Stimulated activated naive B cell treated with anti-CD40 and anti-IgM and Interleukin-4, amounts not matched to agents 10 μg/mL and 1 μg/mL and 100 μg/mL, for 72 hours (primary cell): ENCODE results near the gene SARDH.

Experiments
- ATAC-seq, 2 donors: fragments of 150-1000 bp; cut with Tn5 transposase; replicated peaks; 2 replicates each; pipeline ENCODE4 v1.10.0; 2021; ENCODE audit warnings: moderate library complexity in 1 of 2
- DNase-seq: peaks from one replicate; pipeline ENCODE4 v3.0.0; 2021
- H3K27ac Mint-ChIP-seq: one replicate; pipeline ENCODE4 v1.8.0; 2022; ENCODE audit warnings: mild to moderate bottlenecking, mixed read lengths
- H3K27me3 Mint-ChIP-seq, 2 donors: one replicate each; pipeline ENCODE4 v1.8.0; 2022; ENCODE audit warnings: mixed read lengths in 2 of 2
- H3K36me3 Mint-ChIP-seq, 2 donors: one replicate each; pipeline ENCODE4 v1.8.0; 2022; ENCODE audit warnings: mixed read lengths in 2 of 2, mild to moderate bottlenecking in 1 of 2
- H3K4me1 Mint-ChIP-seq, 2 donors: one replicate each; pipeline ENCODE4 v1.8.0; 2022; ENCODE audit warnings: mixed read lengths in 2 of 2, mild to moderate bottlenecking in 1 of 2
- H3K4me3 Mint-ChIP-seq, 2 donors: one replicate each; pipeline ENCODE4 v1.8.0; 2022; ENCODE audit warnings: mild to moderate bottlenecking in 2 of 2, mixed read lengths in 2 of 2, moderate library complexity in 1 of 2
- H3K9me3 Mint-ChIP-seq, 2 donors: one replicate each; pipeline ENCODE4 v1.8.0; 2022; ENCODE audit warnings: mixed read lengths in 2 of 2, mild to moderate bottlenecking in 1 of 2

The SARDH gene

GRCh38 chr9:133658442-133659431 is 79.4 kb downstream of the SARDH start:
- H3K9me3 Mint-ChIP-seq = no peaks in the 10 kb centered on the region
- no peak overlapping the region for H3K4me3 Mint-ChIP-seq
- H3K4me1 Mint-ChIP-seq = peaks cover 6 to 20% of the 10 kb centered on the region in 2 donors
- DNase-seq = no peak
- H3K36me3 Mint-ChIP-seq = no peaks in the 10 kb centered on the region
- peaks cover 65 to 69% of the 10 kb centered on the region in 2 donors for H3K27me3 Mint-ChIP-seq
- ATAC-seq = no peak
- no peak overlapping the region for H3K27ac Mint-ChIP-seq

DNA sequence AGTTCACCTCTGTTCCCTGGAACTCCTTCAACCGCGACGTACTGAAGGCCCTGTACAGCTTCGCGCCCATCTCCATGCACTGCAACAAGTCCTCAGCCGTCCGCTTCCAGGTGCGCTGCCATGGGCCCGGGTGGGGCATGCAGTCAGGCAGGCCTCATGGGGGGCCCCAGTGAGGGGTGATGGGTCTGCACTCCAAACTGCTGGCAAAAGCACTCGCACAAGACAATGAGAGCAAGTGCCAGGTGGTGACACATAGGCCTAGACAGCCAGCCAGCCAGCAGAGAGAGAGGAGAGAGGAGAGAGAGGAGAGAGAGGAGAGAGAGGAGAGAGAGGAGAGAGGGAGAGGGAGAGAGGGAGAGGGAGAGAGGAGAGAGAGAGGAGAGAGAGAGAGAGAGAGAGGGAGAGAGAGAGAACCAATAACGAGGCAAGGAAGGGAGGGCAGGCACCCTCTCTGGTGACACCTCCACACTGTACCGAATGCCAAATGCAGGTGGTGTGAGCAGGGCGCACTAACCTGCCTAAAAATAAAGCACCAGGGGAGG is 81.0 kb downstream of the SARDH start:
- H3K27ac Mint-ChIP-seq = no peak overlapping the region
- peaks cover 6 to 20% of the 10 kb centered on the region in 2 donors for H3K4me1 Mint-ChIP-seq
- no peaks in the 10 kb centered on the region for H3K36me3 Mint-ChIP-seq
- H3K4me3 Mint-ChIP-seq = no peak overlapping the region
- no peak for DNase-seq
- no peaks in the 10 kb centered on the region for H3K9me3 Mint-ChIP-seq
- peaks cover 80 to 82% of the 10 kb centered on the region in 2 donors for H3K27me3 Mint-ChIP-seq
- ATAC-seq = no peak

GRCh38 chr9:133656211-133657119 is 81.7 kb downstream of the SARDH start:
- H3K4me3 Mint-ChIP-seq = no peak overlapping the region
- no peak for DNase-seq
- H3K27ac Mint-ChIP-seq = no peak overlapping the region
- no peaks in the 10 kb centered on the region for H3K36me3 Mint-ChIP-seq
- H3K4me1 Mint-ChIP-seq = peaks cover 6 to 20% of the 10 kb centered on the region in 2 donors
- ATAC-seq = no peak
- peaks cover 77 to 84% of the 10 kb centered on the region in 2 donors for H3K27me3 Mint-ChIP-seq
- no peaks in the 10 kb centered on the region for H3K9me3 Mint-ChIP-seq

GRCh38 chr9:133655701-133656100 is 82.5 kb downstream of the SARDH start:
- no peak overlapping the region for H3K27ac Mint-ChIP-seq
- H3K9me3 Mint-ChIP-seq = no peaks in the 10 kb centered on the region
- no peak overlapping the region for H3K4me3 Mint-ChIP-seq
- DNase-seq = no peak
- H3K27me3 Mint-ChIP-seq = peaks cover 76 to 86% of the 10 kb centered on the region in 2 donors
- ATAC-seq = no peak
- no peaks in the 10 kb centered on the region for H3K36me3 Mint-ChIP-seq
- H3K4me1 Mint-ChIP-seq = peaks cover 6 to 20% of the 10 kb centered on the region in 2 donors

GRCh38 chr9:133654736-133655657 is 83.2 kb downstream of the SARDH start:
- no peaks in the 10 kb centered on the region for H3K36me3 Mint-ChIP-seq
- peaks cover 5 to 16% of the 10 kb centered on the region in 2 donors for H3K4me1 Mint-ChIP-seq
- H3K27me3 Mint-ChIP-seq = peaks cover 75 to 87% of the 10 kb centered on the region in 2 donors
- ATAC-seq = no peak
- H3K9me3 Mint-ChIP-seq = no peaks in the 10 kb centered on the region
- no peak for DNase-seq
- no peak overlapping the region for H3K27ac Mint-ChIP-seq
- no peak overlapping the region for H3K4me3 Mint-ChIP-seq

GRCh38 chr9:133653638-133654037 is 84.5 kb downstream of the SARDH start:
- no peak for DNase-seq
- Mint-ChIP-seq H3K36me3 (no peaks in the 10 kb centered on the region), H3K4me3 (no peak overlapping the region), H3K9me3 (no peaks in the 10 kb centered on the region), H3K27ac (no peak overlapping the region), H3K4me1 (peaks cover 2 to 3% of the 10 kb centered on the region in 2 donors), H3K27me3 (peaks cover 66 to 82% of the 10 kb centered on the region in 2 donors)
- ATAC-seq = no peak

DNA sequence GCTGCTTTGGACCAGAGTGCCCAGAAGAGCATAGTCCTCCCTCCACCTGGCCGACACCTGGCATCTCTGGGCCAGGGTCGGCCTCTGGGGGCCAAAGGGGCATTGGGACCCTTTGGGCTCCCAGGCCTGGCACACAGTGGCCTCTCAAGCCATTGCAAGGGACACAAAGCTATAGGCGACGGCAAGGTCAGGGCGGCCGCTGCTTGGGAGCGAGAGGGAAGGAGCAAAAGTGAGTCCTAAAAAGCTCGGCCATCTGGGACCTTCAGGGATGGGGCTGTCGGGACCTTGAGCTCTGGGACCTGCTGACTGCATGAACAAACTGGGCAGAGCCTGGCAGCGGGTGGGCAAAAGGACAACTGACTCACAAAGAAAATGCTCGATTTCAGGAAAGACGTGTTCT is 88.1 kb downstream of the SARDH start:
- Mint-ChIP-seq H3K27me3 (peaks cover 43 to 65% of the 10 kb centered on the region in 2 donors), H3K4me3 (no peak overlapping the region), H3K9me3 (no peaks in the 10 kb centered on the region), H3K36me3 (no peaks in the 10 kb centered on the region), H3K4me1 (peaks cover 0 to 2% of the 10 kb centered on the region in 2 donors), H3K27ac (no peak overlapping the region)
- ATAC-seq (no peak), DNase-seq (no peak)

- H3K27ac Mint-ChIP-seq = no peak overlapping the region
- DNase-seq (no peak), ATAC-seq (no peak)
- H3K36me3 Mint-ChIP-seq = no peaks in the 10 kb centered on the region
- no peak overlapping the region for H3K4me3 Mint-ChIP-seq
- H3K27me3 Mint-ChIP-seq = peaks cover 37 to 60% of the 10 kb centered on the region in 2 donors
- H3K4me1 Mint-ChIP-seq = peaks cover 0 to 2% of the 10 kb centered on the region in 2 donors
- no peaks in the 10 kb centered on the region for H3K9me3 Mint-ChIP-seq
Observed at GRCh38 chr9:133649194-133649593, 89.0 kb downstream of the SARDH start.

GRCh38 chr9:133647765-133648469 is 90.2 kb downstream of the SARDH start:
- no peaks in the 10 kb centered on the region for H3K36me3 Mint-ChIP-seq
- H3K27ac Mint-ChIP-seq = no peak overlapping the region
- no peaks in the 10 kb centered on the region for H3K9me3 Mint-ChIP-seq
- no peak for DNase-seq
- H3K4me1 Mint-ChIP-seq = peaks cover 0 to 2% of the 10 kb centered on the region in 2 donors
- no peak for ATAC-seq
- no peak overlapping the region for H3K4me3 Mint-ChIP-seq
- peaks cover 29 to 56% of the 10 kb centered on the region in 2 donors for H3K27me3 Mint-ChIP-seq

DNA sequence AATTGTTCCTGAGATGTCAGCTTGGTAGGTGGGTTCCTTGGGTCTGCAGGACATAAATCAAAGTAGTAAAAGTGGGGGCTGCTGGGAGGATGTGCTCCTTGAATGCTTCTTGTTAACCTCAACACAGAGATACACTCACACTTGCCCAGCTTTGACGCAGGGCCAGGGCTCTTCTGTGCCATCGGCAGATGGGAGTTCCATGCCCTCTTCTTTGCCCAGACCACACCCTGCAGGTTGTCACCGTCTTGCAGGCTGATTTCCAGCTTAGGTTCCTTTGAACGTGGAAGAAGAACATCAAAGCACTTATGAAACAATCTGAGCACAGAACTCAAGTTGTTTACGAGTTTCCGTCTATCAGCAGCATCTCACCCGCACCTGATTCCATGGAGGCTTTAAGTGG is 91.0 kb downstream of the SARDH start:
- no peak for ATAC-seq
- peaks cover 0 to 2% of the 10 kb centered on the region in 2 donors for H3K4me1 Mint-ChIP-seq
- peaks cover 21 to 48% of the 10 kb centered on the region in 2 donors for H3K27me3 Mint-ChIP-seq
- no peaks in the 10 kb centered on the region for H3K36me3 Mint-ChIP-seq
- H3K27ac Mint-ChIP-seq = no peak overlapping the region
- H3K4me3 Mint-ChIP-seq = no peak overlapping the region
- no peaks in the 10 kb centered on the region for H3K9me3 Mint-ChIP-seq
- DNase-seq = no peak

DNA sequence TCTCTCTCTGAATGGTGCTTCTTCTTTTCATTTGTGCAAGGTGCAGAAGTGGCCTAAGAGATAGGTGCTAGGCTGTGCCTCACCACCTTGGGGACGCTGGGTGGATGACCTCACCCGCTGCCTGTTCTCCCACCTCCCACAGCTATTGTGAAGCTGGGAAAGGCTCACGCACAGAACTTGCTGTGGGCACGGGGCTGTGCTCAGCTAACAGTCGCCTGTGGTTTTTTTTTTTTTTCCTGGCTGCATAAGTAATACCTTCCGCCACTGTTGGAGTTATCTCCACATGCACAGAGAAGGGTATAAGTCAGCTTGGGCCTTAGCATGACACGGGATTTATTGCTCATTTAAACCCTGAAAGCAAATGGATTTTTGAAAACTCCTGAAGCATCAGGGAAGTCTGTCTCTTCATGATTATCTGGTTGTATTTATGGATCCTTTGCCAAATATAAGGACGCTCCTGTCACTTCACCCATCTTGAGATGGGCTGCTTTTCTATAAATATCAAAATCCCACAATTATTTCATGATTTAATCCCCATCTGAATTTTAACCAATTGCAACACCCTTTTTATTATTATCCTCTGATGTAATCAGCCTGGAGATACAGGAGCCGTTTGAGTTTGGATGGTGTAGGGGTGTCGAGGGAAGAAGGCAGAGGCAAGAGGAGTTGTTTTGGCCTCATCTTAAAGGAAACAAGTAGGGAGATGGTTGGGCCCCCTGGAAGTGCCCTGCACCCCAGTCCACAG is 93.0 kb downstream of the SARDH start:
- Mint-ChIP-seq H3K4me3 (no peak overlapping the region), H3K4me1 (peaks cover 0 to 2% of the 10 kb centered on the region in 2 donors), H3K27ac (peak overlapping the region; percentile 49), H3K9me3 (no peaks in the 10 kb centered on the region), H3K27me3 (peaks cover 30 to 42% of the 10 kb centered on the region in 2 donors), H3K36me3 (no peaks in the 10 kb centered on the region)
- no peak for ATAC-seq
- no peak for DNase-seq

DNA sequence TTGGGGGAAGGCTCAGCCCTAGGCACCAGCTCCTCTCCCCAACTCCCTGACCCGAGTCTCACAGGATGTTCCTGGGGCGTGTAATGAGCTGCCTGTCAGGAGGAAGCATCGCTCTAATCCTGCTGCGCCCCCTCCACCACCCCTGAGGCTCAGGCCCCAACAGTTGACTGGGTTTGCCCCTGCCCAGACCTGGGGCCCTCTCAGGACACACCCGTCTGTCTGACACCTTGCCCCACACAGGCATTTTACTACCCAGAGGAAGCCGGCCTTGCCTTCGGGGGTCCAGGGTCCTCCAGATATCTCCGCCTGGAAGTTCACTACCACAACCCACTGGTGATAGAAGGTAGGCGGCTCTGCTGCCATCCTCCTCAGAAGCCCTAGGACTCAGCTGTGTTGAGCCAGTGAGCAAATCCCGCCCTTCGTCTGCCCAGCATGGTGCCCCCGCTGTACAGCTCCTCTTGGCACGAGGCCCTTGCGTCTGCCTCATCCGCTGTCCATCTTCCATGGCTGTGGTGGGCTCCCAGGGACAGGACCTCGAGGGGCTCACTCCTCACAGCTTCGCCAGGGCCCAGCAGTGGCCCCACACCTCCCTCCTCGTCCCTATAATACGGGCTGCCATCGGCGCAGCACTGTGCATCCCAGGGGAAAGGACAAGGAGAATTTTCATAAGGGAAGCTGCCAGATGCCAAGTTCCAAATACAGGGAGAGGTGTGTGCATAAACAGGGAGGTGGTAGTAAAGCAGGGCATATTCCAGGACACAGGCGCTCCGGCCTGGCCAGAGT is 94.0 kb downstream of the SARDH start:
- Mint-ChIP-seq H3K36me3 (no peaks in the 10 kb centered on the region), H3K27ac (no peak overlapping the region), H3K4me1 (peaks cover 0 to 2% of the 10 kb centered on the region in 2 donors), H3K4me3 (no peak overlapping the region), H3K27me3 (peaks cover 28 to 44% of the 10 kb centered on the region in 2 donors), H3K9me3 (no peaks in the 10 kb centered on the region)
- ATAC-seq (no peak), DNase-seq (no peak)
